Measurements from ENCODE around the gene DRC1.
A peak's percentile ranks its signal among the peaks of the same experiment; 100 is the strongest.
"Not testable (repeated sequence)": the region's sequence is repeated elsewhere in the genome, so short reads cannot be mapped to it uniquely, and the experiment has no call there.

Gene DRC1

GRCh38 chr2:26466662-26467310 lies 65.1 kb downstream of the DRC1 start:
- TF ChIP-seq CTCF (IDR thresholded peaks at IDR 0.05; ENCODE audit: control insufficient read depth, extremely low read depth, insufficient read depth), result no peak
- H3K4me3 ChIP-seq (ENCODE audit: low read depth, low read length), result no peak overlapping the region
- DNase-seq (ENCODE audit: low read depth), result no peak

DNA sequence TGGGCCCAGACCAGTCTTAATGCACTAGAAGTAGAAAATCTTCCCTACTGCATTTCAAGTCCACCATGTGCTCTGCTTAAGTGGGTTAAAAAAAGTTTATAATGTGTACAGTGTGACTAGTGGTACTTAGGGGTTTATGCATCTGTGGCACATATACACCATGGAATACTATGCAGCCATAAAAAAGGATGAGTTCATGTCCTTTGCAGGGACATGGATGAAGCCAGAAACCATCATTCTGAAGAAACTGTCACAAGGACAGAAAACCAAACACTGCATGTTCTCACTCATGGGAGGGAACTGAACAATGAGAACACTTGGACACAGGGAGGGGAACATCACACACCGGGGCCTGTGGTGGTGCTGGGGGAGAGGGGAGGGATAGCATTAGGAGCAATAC lies 66.8 kb downstream of the DRC1 start:
- DNase-seq (ENCODE audit: low read depth); H3K4me3 ChIP-seq (ENCODE audit: low read depth, low read length): not testable (repeated sequence)

DNA sequence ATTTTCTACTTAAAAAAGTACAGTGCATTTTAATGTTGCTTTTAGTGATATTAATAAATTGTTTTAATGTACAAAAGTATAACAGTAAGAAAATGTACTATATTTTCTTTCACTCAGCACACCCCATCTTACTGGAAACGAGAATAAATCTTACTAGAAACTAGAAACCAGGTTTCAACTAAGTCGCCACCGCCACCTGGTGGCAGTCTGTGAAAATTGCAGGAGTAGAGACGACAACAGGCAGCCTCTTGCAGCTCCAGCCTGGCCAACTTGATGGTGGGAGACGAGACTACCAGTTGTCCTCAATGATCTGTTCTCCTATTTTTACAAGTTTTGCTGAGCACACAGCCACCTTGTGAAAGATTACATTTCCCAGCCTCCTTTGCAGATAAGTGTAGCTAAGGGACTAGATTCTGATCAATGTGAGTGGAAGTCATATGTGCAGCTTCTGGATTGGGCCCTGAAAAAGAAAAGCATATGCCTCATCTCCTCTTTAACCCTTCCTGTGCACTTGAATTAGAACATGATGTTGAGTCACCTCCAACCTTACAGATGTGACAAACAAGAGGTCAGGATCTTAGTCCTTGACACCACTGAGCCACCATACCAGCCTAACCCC lies 67.5 kb downstream of the DRC1 start:
- TF ChIP-seq CTCF (IDR thresholded peaks at IDR 0.05; ENCODE audit: control insufficient read depth, extremely low read depth, insufficient read depth), result peak; percentile 78
- DNase-seq (ENCODE audit: low read depth), result peak; percentile 36
- H3K4me3 ChIP-seq (ENCODE audit: low read depth, low read length), result no peak overlapping the region

- no peak overlapping the region for H3K4me3 ChIP-seq (ENCODE audit: low read depth, low read length)
- TF ChIP-seq CTCF (IDR thresholded peaks at IDR 0.05; ENCODE audit: control insufficient read depth, extremely low read depth, insufficient read depth), result no peak
- DNase-seq (ENCODE audit: low read depth), result no peak
These were observed 68.2 kb downstream of the DRC1 start for GRCh38 chr2:26469955-26470354.

DNA sequence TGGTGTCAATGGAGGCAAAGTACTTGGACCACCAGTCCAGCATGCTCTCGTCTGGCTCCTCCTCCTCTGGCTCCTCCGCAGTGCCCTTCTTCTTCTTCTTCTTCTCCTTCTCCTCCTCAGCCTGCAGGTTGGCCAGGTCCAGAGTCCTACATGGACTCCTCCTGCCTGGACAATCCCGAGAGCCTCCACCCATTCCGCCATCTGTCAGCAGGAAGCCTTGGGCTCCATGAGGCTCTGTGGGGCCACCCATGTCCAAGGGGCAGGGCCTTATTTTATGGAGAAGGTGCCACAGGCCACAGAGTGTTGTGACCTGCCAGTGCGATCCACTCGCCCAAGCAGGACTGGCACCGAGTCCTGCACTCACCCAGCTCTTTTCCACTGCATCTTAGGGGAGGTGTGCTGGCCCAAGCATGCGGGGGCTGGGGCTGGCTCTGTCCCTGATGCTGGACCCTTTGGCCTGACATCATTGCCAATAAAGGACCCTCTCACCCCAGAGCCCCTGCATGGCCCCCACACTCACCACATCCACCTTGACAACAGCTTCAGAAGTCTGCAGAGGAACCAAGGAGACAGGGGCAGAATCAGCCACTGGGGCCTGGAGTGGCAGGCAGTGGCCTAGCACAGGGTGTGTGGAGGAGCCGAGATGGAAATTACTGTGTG lies 69.0 kb downstream of the DRC1 start:
- no peak overlapping the region for H3K4me3 ChIP-seq (ENCODE audit: low read depth, low read length)
- no peak for TF ChIP-seq CTCF (IDR thresholded peaks at IDR 0.05; ENCODE audit: control insufficient read depth, extremely low read depth, insufficient read depth)
- DNase-seq (ENCODE audit: low read depth), result no peak

- no peak for DNase-seq (ENCODE audit: low read depth)
- peak; percentile 23 for TF ChIP-seq CTCF (IDR thresholded peaks at IDR 0.05; ENCODE audit: control insufficient read depth, extremely low read depth, insufficient read depth)
- no peak overlapping the region for H3K4me3 ChIP-seq (ENCODE audit: low read depth, low read length)
These were observed 69.6 kb downstream of the DRC1 start for GRCh38 chr2:26471289-26471688.

DNA sequence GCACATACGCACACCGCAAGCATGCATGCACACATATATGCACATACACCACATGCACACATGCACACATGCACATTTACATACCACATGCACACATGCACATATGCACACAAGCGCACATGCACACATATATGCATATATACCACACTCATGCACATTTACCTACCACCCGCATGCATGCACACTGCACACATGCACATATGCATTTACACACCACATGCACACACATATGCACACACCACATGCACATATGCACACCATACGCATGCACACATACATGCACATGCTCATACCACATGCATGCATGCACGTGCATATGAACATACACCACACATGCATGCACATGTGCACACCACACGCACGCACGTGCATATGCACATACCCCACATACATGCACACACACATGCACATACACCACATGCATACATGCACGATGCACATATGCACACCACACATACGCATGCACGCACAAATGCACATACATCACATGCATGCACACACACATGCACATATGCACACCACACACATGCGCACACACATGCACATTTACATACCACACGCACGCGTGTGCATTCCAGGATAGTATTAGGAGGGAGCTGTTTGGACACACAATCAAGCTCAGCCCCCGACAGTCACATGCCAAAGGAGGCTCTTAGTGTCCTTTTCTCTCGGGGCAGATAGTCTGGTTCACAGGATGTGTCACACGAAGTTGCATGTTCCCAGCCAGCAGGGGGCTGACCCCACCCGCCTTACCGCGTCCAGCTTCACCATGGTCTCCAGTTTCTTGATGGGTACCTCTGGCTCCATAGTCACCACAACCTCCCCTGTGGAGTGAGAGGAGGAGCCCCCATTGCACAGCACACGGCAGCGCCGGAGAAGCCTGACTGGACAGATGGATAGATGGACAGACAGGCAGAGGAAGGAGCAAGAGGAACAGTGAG lies 70.3 kb downstream of the DRC1 start:
- no peak for TF ChIP-seq CTCF (IDR thresholded peaks at IDR 0.05; ENCODE audit: control insufficient read depth, extremely low read depth, insufficient read depth)
- DNase-seq (ENCODE audit: low read depth), result no peak

More for the DNA sequence above, 70.3 kb downstream of the DRC1 start:
- no peak overlapping the region for H3K4me3 ChIP-seq (ENCODE audit: low read depth, low read length)

Data from LNCaP clone FGC (cell line).